Body of pancreas (tissue), 4 donors: ENCODE results near the gene LIN7A.

Source experiments
- CTCF ChIP-seq, 7 experiments: fragments of 450-650 bp in 4 of 7; fragments of 200-600 bp in 3 of 7; sonication (generic) in 3 of 7; IDR thresholded peaks; one replicate each; pipeline ENCODE4 v1.5.1; 2016 to 2019; ENCODE audit warnings: antibody characterized with exemption in 7 of 7
- POLR2A ChIP-seq, 3 donors: fragments of 450-650 bp; IDR thresholded peaks; one replicate each; pipeline ENCODE4 v1.6.1; 2016; ENCODE audit warnings: antibody characterized with exemption in 3 of 3, mild to moderate bottlenecking in 2 of 3

- no peak for TF ChIP-seq CTCF (IDR thresholded peaks at IDR 0.05)
- no peak for TF ChIP-seq POLR2A (IDR thresholded peaks at IDR 0.05)
Measured at GRCh38 chr12:80869264-80869663, 68.5 kb downstream of the LIN7A start.
